Measurements from ENCODE around the gene CYTH2.
A peak's percentile ranks its signal among the peaks of the same experiment; 100 is the strongest.
"Not testable (repeated sequence)": the region's sequence is repeated elsewhere in the genome, so short reads cannot be mapped to it uniquely, and the experiment has no call there.

The CYTH2 gene

GRCh38 chr19:48480558-48481500 lies 11.7 kb downstream of the CYTH2 start:
- no peak overlapping the region for H3K4me3 ChIP-seq (ENCODE audit: low read depth, low read length)
- TF ChIP-seq, protein P1, sequence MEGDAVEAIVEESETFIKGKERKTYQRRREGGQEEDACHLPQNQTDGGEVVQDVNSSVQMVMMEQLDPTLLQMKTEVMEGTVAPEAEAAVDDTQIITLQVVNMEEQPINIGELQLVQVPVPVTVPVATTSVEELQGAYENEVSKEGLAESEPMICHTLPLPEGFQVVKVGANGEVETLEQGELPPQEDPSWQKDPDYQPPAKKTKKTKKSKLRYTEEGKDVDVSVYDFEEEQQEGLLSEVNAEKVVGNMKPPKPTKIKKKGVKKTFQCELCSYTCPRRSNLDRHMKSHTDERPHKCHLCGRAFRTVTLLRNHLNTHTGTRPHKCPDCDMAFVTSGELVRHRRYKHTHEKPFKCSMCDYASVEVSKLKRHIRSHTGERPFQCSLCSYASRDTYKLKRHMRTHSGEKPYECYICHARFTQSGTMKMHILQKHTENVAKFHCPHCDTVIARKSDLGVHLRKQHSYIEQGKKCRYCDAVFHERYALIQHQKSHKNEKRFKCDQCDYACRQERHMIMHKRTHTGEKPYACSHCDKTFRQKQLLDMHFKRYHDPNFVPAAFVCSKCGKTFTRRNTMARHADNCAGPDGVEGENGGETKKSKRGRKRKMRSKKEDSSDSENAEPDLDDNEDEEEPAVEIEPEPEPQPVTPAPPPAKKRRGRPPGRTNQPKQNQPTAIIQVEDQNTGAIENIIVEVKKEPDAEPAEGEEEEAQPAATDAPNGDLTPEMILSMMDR (IDR thresholded peaks at IDR 0.05; ENCODE audit: low read depth, low read length) = no peak
- TF ChIP-seq POLR2A (IDR thresholded peaks at IDR 0.05; ENCODE audit: extremely low read depth, insufficient read length) (peak; percentile 29), MYC (IDR thresholded peaks at IDR 0.05; ENCODE audit: low read depth, low read length) (no peak), MAX (IDR thresholded peaks at IDR 0.05; ENCODE audit: low read depth, low read length) (no peak)
- DNase-seq (ENCODE audit: low read depth) = peak; percentile 77

GRCh38 chr19:48481846-48482639 lies 12.9 kb downstream of the CYTH2 start:
- DNase-seq (ENCODE audit: low read depth) = no peak
- TF ChIP-seq POLR2A (IDR thresholded peaks at IDR 0.05; ENCODE audit: extremely low read depth, insufficient read length) = no peak
- TF ChIP-seq, protein P1 (IDR thresholded peaks at IDR 0.05; ENCODE audit: low read depth, low read length) = no peak
- no peak for TF ChIP-seq MAX (IDR thresholded peaks at IDR 0.05; ENCODE audit: low read depth, low read length)
- peak; percentile 11; the same call in 1 of the 2 replicates for TF ChIP-seq MYC (IDR thresholded peaks at IDR 0.05; ENCODE audit: low read depth, low read length)
- H3K4me3 ChIP-seq (ENCODE audit: low read depth, low read length) = no peak overlapping the region

DNA sequence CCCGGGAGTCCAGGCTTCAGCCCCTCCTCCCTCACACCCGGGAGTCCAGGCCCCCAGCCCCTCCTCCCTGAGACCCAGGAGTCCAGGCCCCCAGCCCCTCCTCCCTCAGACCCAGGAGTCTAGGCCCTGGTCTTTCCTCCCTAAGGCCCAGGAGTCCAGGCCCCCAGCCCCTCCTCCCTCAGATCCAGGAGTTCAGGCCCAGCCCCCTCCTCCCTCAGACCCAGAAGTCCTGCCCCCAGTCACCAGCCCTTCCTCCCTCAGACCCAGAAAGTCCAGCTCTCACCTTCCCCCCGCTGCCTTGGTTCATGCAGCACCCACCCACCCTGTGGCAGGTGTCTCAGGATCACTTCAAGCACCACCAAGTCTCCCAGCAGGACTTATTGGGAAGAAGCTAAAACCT lies 14.1 kb downstream of the CYTH2 start:
- TF ChIP-seq, protein P1 (IDR thresholded peaks at IDR 0.05; ENCODE audit: low read depth, low read length) = no peak
- peak; percentile 9 for TF ChIP-seq POLR2A (IDR thresholded peaks at IDR 0.05; ENCODE audit: extremely low read depth, insufficient read length)
- no peak for DNase-seq (ENCODE audit: low read depth)

GRCh38 chr19:48484247-48484893 lies 15.2 kb downstream of the CYTH2 start:
- TF ChIP-seq, protein P1 (IDR thresholded peaks at IDR 0.05; ENCODE audit: low read depth, low read length) = no peak
- TF ChIP-seq POLR2A (IDR thresholded peaks at IDR 0.05; ENCODE audit: extremely low read depth, insufficient read length) (peak; percentile 1), MYC (IDR thresholded peaks at IDR 0.05; ENCODE audit: low read depth, low read length) (no peak), MAX (IDR thresholded peaks at IDR 0.05; ENCODE audit: low read depth, low read length) (no peak)
- DNase-seq (ENCODE audit: low read depth) = no peak

More for the DNA sequence above, 14.1 kb downstream of the CYTH2 start:
- no peak overlapping the region for H3K4me3 ChIP-seq (ENCODE audit: low read depth, low read length)

DNA sequence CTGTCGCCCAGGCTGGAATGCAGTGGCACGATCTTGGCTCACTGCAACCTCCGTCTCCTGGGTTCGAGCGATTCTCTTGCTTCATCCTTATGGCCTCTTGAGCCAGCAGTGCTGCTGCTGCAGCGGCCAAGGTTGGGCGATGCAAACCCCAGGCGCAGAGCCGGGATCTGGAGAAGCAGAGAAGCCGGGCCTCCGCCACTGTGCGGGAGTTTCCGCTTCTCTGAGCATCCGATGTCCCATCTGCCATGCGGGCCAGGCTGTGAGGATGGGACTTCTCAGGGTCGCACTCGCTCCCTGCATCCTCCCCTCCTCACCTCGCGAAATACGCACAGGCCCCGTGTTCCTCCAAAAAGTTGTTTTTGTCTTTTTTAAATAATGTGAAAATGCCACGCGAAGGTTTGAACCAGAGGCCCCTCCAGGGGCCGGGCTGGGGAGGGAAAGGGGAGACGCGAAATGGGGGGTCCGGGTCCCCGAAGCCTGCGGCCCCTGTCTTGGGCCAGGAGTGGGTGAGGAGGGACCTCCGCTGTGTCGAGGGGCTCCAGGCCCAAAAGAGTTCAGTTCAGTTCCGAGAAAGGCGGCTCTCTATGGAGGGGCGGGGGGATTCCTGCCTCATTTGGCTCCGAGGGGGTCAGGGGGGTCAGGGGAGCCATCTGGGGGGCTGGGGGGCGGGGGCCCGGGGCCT lies 15.9 kb downstream of the CYTH2 start:
- DNase-seq (ENCODE audit: low read depth) = no peak
- H3K4me3 ChIP-seq (ENCODE audit: low read depth, low read length) = no peak overlapping the region
- TF ChIP-seq, protein P1 (IDR thresholded peaks at IDR 0.05; ENCODE audit: low read depth, low read length) = no peak
- no peak for TF ChIP-seq MAX (IDR thresholded peaks at IDR 0.05; ENCODE audit: low read depth, low read length)
- no peak for TF ChIP-seq MYC (IDR thresholded peaks at IDR 0.05; ENCODE audit: low read depth, low read length)

More at GRCh38 chr19:48484247-48484893, 15.2 kb downstream of the CYTH2 start:
- no peak overlapping the region for H3K4me3 ChIP-seq (ENCODE audit: low read depth, low read length)

DNA sequence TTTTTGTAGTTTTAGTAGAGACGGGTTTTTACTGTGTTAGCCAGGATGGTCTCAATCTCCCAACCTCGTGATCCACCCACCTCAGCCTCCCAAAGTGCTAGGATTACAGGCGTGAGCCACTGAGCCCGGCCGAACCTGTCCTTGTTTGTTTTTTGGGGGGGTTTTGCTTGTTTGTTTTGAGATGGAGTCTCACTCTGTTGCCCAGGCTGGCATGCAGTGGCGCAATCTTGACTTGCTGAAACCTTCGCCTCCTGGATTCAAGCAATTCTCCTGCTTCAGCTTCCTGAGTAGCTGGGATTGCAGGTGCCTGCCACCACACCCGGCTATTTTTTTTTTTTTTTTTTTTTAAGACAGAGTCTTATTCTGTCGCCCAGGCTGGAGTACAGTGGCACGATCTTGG lies 17.5 kb downstream of the CYTH2 start:
- H3K4me3 ChIP-seq (ENCODE audit: low read depth, low read length); DNase-seq (ENCODE audit: low read depth): not testable (repeated sequence)
